Measurements from ENCODE around the gene UBE2D2.
A peak's percentile ranks its signal among the peaks of the same experiment; 100 is the strongest.

- TF ChIP-seq CTCF (IDR thresholded peaks at IDR 0.05) = peak in 3 of 4 donors; percentile 10 to 27 (median 23)
- no peak for TF ChIP-seq POLR2A (IDR thresholded peaks at IDR 0.05)
These were observed 17.6 kb upstream of the UBE2D2 start for GRCh38 chr5:139543423-139543991.
